OCI-LY7 (cell line): ENCODE data around the gene NAPSA. TPM values are rescaled to one million over a fixed set of nuclear protein-coding genes. Genes with fewer than 3 reads are reported as not detected.

Experiments
- total RNA-seq, 2 experiments: library from RNA; depleted of rRNA in 1 of 2; stranded (reverse); fragments of >200 nt in 1 of 2; shearing (Covaris generic) in 1 of 2; gene quantifications; 2 replicates each; pipeline ENCODE4 v1.2.3, GENCODE V29; 2014 to 2022

The NAPSA gene
- total RNA-seq, 2 experiments from 2014 or later: 5.7 to 30.1 TPM

Other genes starting within 250 kb of the NAPSA start
- not detected in 2 replicates for gene IZUMO2, start 202.4 kb downstream of the NAPSA start, total RNA-seq (2014; rRNA removed; shearing (Covaris generic))
- not detected in 2 replicates for gene IZUMO2, start 202.4 kb downstream of the NAPSA start, total RNA-seq (2022)
- not detected in 2 replicates for gene MYH14, start 162.0 kb downstream of the NAPSA start, total RNA-seq (2014; rRNA removed; shearing (Covaris generic))
- gene MYH14, start 162.0 kb downstream of the NAPSA start, total RNA-seq (2022): not detected in 2 replicates
- gene KCNC3, start 36.3 kb downstream of the NAPSA start, total RNA-seq (2014; rRNA removed; shearing (Covaris generic)): 7.1 and 7.4 TPM in 2 replicates
- 21.7 and 23.4 TPM in 2 replicates for gene KCNC3, start 36.3 kb downstream of the NAPSA start, total RNA-seq (2022)
- gene NR1H2, start 10.8 kb upstream of the NAPSA start, total RNA-seq (2014; rRNA removed; shearing (Covaris generic)): 52.8 and 65.7 TPM in 2 replicates
- gene NR1H2, start 10.8 kb upstream of the NAPSA start, total RNA-seq (2022): 41.2 and 53.1 TPM in 2 replicates
- gene POLD1, start 18.7 kb upstream of the NAPSA start, total RNA-seq (2014; rRNA removed; shearing (Covaris generic)): 147 and 233 TPM in 2 replicates
- 119 and 127 TPM in 2 replicates for gene POLD1, start 18.7 kb upstream of the NAPSA start, total RNA-seq (2022)
- 122 and 145 TPM in 2 replicates for gene SPIB, start 53.3 kb upstream of the NAPSA start, total RNA-seq (2014; rRNA removed; shearing (Covaris generic))
- 99.4 and 101 TPM in 2 replicates for gene SPIB, start 53.3 kb upstream of the NAPSA start, total RNA-seq (2022)
- gene MYBPC2, start 67.3 kb upstream of the NAPSA start, total RNA-seq (2014; rRNA removed; shearing (Covaris generic)): 10.6 and 15.4 TPM in 2 replicates
- 22.2 and 28.2 TPM in 2 replicates for gene MYBPC2, start 67.3 kb upstream of the NAPSA start, total RNA-seq (2022)
- 44.4 and 45.2 TPM in 2 replicates for gene EMC10, start 110.9 kb upstream of the NAPSA start, total RNA-seq (2014; rRNA removed; shearing (Covaris generic))
- 37.5 and 39.1 TPM in 2 replicates for gene EMC10, start 110.9 kb upstream of the NAPSA start, total RNA-seq (2022)
- 0.63 and 0.85 TPM in 2 replicates for gene GARIN5A, start 111.2 kb upstream of the NAPSA start, total RNA-seq (2014; rRNA removed; shearing (Covaris generic))
- 0.59 and 1.00 TPM in 2 replicates for gene GARIN5A, start 111.2 kb upstream of the NAPSA start, total RNA-seq (2022)
- gene JOSD2, start 145.6 kb upstream of the NAPSA start, total RNA-seq (2014; rRNA removed; shearing (Covaris generic)): 10.6 and 13.0 TPM in 2 replicates
- gene JOSD2, start 145.6 kb upstream of the NAPSA start, total RNA-seq (2022): 15.9 and 17.8 TPM in 2 replicates
- gene ASPDH, start 148.3 kb upstream of the NAPSA start, total RNA-seq (2014; rRNA removed; shearing (Covaris generic)): not detected in 2 replicates
- not detected in 2 replicates for gene ASPDH, start 148.3 kb upstream of the NAPSA start, total RNA-seq (2022)
- gene LRRC4B, start 202.8 kb upstream of the NAPSA start, total RNA-seq (2014; rRNA removed; shearing (Covaris generic)): not detected in 2 replicates
- gene LRRC4B, start 202.8 kb upstream of the NAPSA start, total RNA-seq (2022): 0.29 TPM in 1 of 2 replicates, not detected in the other